GM19397 (cell line): Measurements from ENCODE around the gene PLSCR3.

ENCODE experiments used
- ATAC-seq: cut with Tn5 transposase; IDR thresholded peaks from one replicate; pipeline ENCODE4 v1.9.1; 2021; ENCODE audit warnings: mild to moderate bottlenecking, moderate library complexity; ENCODE audit not compliant: unreplicated experiment

PLSCR3 gene

DNA sequence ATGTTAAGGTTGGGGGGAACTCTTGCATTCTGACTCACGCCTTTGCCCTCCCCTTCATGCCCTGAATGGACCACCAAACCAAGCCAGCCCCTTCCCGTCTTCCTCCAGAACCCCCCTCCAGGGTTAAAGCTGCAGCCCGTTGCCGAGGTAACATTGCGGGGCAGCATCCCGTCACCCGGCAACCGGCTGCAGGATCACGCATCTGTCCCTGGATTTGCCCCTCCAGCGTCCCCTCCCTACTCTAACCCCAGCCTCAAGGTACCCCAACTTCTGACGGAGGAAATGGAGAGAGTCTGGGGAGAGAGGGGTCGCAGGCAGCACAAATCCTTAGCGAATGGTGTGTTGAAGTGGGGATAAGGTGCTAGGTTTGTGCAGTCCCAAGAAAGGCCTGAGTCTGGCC, 12.8 kb upstream of the PLSCR3 start:
- ATAC-seq = no peak

DNA sequence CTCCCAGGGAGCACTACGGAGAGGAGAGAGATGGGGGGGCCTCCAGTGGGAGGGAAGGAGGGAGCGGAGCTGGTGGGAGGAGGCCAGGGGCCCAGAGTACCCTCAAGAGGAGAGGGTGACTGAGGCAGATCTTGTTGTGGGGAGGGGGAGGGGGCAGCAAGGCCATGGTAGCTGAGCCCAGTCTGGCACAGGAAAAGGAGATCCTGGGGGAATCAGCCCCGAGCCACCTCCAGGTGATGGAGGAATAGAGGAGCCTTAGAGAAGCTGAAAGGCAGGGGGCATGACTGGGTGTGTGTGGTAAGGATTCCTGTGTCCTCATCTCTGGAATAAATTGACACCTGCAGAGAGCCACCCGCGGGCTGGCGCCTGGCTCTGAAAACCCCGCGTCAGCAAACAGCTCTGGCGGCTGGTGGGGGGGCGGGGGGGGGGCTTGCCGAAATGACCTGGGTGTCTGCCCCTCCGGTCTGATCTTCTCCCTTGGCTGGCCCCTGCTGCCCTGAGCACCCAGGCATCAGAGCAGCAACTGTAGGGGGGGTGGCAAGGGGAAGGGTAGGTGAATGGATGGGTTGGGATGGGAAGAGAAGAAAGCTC, 12.0 kb upstream of the PLSCR3 start:
- no peak for ATAC-seq

DNA sequence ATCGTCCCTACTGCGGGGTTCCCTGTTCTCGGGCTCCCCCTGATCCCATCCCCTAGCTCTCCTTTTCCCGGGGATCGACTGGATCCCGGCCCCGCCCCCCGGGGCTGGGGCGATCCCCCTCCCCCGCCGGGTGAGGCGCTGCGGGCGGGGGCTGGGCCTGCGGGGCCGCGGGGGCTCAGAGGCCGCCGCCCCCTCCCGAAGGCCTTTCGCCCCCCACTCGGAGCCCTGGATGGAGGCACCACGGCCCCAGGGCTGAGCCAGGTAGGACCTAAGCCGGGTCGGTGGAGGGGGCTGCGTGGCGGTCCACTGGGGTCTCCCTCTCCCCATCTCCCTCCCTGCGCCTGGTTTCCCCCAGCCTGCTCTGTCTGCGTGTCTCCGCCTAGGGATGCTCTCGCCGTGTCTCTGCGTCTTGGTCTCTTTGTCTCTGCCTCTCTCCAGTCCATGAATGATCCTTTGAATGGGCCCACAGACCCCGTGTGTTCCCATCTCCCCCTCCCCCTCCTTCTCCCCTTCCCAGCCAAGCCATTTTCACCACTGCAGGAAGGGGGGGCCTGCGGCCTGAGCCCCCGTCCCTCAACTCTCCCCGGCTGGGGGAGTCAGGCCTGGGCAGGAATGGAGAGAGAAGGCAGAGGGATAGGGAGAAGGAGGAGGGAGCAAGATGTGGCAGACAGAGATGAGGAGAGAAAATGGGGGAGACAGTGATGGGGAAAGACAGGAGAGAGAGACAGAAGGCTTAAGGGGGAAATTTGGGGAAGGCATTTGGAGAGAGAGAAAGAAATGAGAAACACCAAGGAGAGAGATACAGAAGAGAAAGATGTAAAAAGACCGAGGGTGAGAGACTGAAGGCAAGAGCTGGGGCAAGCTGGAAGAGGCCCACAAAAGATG, 11.3 kb upstream of the PLSCR3 start:
- ATAC-seq = no peak

DNA sequence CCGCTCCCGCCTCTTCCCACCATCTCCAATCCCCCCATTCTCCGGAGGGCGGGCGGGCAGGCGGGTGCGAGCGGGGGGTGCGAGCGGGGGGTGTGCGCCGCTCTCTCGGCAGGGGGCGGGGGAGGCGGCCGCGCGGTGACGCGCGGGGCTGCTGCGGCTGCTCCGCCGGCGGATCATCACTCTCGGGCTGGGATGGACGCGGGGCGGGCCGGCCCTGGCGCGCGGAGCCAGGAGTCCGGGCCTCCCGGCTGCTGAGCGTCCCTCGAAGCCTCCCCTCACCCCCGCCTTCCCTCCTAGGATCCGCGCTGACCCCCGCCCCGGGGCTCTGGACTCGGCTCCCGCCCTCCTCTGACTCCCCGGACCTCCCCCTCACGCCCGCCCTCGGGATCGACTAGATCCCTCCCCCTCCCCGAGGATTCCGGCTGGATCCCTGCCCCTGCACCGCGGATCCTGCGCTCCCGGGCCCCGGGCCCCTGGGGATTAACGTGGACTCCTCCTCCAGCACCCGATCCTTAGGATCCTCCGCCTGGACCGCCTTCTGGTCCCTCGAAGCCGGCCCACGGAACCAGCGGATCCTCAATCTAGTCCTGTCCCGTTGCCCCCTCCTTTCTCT, 10.5 kb upstream of the PLSCR3 start:
- ATAC-seq = peak; percentile 18

DNA sequence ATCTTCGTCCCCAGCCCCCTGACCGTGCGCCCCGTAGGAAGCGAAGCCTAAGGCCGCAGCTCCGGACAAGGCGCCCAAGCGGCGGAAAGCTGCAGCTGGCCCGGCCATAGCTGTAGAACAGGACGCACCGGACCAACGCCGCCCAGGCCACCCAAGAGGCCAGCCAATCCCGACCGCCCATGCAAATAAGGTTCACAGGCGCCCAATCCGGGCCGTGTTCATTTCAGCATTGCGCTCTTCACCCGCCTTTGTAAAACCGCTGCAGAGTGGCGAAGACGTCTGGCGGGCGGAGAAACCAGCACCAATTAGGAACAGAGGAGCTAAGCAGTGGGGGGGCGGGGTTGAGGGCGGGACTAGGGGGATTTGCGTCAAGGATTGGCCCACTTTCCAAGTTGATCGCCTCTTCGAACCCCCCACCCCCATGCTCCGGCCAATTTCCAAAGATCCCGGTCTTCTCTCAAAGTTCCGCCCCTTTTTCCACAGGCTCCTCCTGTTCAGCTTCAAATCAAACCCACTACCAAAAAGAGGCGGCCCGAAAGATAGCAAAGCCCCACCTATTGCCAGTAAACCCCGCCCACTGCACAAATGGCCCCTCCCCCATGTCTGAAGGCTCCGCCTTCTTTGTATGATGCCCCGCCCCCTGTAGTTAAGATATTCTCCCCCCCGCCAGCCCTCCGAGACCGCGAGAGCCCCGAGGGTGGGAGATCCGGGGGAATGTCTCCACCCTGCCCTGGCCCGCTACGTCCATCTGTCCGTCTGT, 9.8 kb upstream of the PLSCR3 start, which contains the start of gene TMEM256:
Gene TMEM256, minus strand, starts transcription at position 121 of the 760 bp plus-strand sequence. Its CDS starts 13 bp downstream, at position 108.
- peak; percentile 90 for ATAC-seq

DNA sequence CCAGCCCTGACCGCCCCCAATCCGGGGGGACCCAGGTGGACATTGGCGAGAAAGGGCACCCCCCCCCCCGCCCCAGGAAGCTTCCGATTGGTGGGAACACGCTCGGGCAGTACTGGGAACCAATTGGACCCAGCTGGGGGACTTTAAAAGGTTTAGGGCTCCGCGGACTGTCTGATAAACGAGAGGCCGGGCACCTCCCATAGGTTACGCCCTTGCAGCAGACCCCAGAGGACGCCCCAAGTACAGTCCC, 9.3 kb upstream of the PLSCR3 start:
- no peak for ATAC-seq

DNA sequence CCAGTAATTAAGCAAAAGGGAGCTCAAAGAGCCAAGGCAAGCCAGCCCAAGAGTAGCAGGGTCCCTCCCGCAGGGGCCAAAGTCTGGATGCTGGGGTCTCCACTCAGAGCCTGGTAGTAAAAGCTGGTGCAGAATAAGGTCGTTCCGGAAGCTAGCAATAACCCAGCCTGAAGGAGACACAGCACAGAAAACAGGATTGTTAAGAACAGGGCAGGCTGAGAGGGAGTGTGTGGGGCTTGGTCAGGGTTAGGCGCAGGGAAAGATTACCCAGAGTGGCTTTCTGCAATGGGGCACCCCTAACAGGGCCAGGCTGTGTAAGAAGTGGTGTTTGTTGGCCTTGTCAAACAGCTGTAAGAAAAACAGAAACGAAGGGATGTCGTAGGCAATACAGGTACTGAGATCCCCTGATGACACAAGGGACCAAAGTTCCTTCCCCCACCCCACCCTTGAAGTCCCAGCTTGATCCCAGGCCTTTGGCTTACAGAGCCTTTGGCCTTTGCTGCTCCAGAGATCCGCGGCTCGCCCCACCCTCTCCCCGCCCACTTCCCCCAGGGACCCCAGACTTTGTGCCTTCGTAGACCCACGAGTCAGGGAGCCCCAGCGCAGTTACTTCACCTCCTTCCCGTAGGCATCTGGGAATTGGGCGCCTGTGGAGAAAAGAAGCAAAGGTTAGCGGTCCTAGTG, 8.9 kb upstream of the PLSCR3 start:
- ATAC-seq = no peak

DNA sequence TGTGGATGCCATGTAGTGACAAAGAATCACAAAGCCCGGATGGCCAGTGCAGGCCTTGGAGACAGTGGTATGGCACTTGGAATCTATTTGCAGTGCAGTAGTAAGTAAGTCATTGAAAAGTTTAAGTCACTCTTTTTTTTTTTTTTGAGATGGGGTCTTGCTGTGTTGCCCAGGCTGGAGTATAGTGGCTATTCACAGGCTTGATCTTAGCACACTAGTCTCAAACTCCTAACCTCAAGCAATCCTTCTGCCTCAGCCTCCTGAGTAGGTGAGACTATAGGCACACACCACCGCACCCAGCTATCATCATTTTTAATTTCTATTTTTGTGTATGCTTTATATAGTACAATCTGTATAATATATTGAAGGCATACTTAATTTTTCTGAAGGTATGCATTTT, 4.3 kb upstream of the PLSCR3 start:
- no peak for ATAC-seq

DNA sequence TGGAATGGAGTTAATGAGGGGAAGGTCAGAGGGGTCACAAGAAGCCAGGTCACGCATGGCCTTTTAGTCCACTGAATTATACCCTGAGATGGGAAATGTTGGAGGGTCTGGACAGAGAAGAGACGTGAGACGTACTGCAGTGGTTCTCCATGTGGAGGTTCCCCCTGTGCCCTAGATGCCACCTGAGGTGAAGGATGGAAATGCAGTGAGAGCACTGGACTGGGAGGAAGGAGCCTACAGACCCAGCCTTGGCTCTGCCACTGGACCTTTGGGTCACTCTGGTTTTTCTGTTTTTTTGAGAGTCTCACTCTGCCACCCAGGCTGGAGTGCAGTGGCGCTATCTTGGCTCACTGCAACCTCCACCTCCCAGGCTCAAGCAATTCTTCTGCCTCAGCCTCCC, 1.8 kb upstream of the PLSCR3 start:
- no peak for ATAC-seq

DNA sequence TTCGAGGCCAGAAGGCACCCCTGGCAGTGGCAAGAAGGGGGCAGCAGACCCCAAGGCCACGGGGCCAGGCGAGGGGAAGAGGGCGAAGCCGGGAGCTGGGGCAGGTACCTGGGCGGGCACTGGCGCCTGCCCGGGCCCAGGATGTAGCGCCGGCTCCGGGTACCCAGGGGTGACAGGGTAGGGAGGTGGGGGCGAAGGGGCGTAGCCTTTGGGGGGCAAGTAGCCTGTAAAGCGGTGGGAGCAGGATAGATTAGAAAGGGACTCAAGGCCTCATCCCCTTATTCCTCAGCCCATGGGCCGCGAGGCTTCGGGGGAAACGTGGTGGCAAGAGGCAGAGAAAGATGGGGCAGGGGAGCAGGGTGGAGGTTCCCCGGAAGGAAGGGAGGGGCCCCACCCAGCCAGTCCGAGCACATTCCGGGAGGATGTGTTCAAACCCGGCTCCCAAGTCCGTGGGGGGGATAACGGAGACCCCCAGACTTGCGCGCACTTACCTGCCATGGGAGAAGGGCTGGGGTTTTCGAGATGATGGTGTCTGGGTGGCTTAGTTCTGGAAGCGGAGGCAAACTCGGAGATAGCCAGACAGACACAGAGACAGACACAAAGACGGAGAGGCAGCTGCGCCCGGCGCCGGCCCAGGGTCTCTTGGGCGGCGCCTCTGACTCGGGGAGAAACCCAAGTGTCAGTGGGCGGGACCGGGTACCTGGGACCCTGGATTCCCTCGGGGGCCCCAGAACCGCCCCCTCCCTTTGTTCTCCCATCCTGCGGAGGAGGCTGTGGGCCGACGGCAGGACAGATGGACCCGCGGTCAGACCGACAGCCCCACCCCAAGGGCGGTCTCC, 493 bp downstream of the PLSCR3 start:
- ATAC-seq = peak; percentile 25

DNA sequence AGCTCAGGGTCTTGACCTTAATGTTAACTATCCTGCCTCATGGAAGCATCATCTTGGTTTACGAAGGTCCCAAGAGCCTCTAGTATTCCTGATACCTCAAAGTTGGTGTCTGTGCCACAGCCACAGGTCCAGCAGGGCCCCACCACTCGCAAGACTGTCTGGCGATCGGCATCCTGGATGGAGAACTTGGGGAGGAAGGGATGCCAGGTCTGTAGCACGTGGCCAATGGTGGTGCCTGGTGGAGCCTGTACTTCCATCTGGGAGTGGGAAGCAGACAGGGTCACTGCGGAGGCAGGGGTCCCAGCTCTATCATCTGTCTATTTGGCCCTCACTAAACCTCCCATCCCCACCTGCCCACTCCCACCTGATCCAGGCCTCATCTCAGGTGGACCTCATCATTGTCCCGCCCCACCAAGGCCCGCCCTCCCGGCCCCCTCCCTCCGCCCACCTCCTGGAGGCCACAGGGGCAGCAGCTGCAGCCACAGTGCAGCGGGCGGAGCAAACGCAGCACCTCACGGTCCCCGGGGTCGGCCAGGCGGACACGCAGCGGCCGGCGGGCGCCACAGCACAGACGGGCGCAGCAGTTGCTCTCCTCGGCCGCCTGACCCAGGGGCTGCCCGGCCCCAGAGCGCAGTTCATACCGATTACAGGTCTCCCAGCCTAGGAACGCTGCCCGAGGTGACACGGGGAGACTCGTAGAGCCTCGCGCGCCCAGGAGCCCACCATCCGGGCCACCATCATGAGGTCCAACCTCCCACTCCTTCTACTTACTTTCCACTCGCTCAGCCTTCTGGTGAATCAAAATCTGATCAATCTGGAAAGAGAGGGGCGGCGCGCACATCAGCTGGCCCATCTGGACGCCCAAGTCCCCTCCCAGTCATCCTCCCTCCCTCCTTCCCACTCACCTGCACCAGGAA, 1.4 kb downstream of the PLSCR3 start:
- no peak for ATAC-seq

DNA sequence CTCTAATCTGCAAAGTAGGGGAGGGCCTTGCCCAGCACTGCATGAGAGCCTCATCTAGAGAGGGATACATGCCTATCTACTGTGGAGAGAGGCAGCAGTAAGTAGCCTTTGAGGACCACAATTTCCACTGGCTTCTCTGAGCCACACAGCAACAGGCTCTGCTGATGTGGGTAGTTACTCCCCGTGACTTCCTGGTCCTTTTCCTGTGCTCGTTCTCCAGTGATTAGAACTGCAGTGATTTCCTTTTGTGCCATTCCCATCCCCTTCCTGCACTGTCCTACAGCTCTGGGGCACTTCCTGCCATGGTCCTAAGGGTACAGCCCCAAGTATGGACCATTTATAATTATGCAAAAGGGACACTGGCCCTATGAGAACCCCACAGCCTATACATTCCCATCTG, 3.0 kb downstream of the PLSCR3 start:
- no peak for ATAC-seq

DNA sequence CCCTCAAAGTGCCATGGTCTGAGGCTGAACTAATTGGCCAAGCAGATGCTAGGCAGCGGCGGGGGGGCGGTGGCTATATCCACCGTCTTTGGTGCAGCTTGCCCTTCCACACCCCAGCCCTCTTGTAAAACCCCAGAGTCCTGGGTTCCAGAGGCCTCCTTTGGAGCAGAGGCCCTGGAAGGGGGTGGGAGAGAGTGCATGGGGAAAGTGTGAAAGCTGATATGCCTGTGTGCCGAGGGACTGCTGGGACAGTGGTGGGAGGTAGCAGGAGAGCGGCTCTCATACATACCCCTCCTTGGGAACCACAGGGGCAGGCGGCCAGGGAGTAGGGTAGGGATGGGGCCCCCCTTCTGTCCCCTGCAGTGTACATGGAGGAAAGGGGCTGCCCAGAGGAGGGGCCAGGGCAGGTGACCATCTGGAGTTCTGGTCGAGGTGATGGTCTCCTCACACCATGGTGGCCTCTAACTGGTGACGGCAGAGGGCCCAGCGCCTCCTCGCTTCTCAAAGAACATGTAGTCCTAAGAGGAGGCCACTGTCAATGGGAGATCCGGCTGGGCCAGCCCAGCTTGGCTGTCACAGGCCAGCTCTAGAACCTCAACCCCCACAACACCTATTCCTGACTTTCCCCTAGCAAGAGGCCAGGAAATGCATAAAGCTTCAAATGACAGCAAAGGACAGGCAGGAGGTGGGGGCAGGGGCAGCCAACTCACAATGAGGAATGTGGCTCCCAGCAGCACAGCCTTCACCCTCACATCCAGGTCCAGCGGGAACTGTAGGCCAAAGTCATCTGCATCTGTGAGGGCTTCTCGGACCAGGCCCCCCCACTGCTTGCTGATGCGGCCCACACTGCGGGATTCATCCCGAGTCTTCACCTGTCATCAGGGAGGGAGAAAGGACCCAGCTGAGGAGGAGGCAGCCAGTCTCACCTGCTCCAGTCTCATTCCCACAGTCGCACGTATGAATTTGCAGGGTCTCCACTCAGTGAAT, 4.1 kb downstream of the PLSCR3 start:
- ATAC-seq = no peak

DNA sequence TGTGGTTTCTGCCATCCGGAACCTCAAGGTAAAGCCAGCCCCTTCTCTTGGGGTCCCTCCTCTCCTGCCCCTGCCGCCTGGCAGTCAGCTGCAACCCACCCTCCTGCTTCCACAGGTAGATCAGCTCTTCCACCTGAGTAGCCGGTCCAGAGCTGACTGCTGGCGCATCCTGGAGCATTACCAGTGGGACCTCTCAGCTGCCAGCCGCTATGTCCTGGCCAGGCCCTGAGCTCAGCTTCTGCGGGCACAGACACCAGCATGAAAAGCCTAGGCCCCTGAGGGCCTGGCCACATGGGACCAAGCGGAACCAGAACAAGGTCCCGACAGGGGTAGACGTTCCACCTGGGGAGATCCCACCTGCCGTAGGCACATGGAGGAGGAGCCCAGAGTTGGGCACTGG, 5.5 kb downstream of the PLSCR3 start:
- ATAC-seq = no peak

DNA sequence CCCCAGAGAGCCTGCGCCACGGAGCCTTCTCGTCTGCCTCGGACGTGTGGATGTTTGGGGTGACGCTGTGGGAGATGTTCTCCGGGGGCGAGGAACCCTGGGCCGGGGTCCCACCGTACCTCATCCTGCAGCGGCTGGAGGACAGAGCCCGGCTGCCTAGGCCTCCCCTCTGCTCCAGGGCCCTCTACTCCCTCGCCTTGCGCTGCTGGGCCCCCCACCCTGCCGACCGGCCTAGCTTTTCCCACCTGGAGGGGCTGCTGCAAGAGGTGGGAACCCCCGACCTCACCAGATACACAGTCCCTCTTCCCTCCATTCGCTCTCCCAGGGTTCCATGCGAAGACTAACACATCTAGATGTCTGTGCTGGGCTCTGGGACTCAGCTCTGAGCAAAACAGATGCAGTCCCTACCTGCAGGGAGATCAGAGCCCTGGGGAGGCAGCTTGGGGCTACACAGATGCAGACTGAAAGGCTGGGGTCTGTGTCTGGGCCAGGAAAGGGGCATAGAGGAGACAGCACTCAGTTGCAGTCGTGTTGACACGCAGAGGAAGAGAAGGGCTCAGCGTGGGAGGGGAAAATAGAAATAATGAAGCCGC, 9.7 kb downstream of the PLSCR3 start:
- ATAC-seq = no peak

DNA sequence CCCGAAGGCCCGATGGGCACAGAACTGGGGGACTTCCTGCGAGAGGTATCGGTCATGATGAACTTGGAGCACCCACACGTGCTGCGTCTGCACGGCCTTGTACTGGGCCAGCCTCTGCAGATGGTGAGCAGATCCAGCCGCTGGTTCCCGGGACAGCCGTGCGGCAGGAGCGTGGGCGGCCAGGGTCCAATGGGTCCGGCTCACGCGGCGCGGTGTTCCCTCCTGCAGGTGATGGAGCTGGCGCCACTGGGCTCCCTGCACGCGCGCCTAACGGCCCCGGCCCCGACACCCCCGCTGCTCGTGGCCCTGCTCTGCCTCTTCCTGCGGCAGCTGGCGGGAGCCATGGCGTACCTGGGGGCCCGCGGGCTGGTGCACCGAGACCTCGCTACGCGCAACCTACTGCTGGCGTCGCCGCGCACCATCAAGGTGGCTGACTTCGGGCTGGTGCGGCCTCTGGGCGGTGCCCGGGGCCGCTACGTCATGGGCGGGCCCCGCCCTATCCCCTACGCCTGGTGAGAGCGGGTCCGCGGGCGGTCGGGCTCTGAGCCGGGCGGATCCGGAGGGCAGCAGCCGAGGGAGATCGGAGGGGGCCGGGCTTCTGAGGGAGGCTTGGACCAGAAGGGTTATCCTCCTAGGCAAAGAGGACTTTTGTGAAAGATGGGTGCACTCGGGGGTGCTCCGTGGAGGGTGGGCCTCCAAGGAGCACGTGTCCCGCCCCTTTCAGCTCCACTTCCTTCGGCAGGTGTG, 10.4 kb downstream of the PLSCR3 start:
- ATAC-seq = peak; percentile 67

DNA sequence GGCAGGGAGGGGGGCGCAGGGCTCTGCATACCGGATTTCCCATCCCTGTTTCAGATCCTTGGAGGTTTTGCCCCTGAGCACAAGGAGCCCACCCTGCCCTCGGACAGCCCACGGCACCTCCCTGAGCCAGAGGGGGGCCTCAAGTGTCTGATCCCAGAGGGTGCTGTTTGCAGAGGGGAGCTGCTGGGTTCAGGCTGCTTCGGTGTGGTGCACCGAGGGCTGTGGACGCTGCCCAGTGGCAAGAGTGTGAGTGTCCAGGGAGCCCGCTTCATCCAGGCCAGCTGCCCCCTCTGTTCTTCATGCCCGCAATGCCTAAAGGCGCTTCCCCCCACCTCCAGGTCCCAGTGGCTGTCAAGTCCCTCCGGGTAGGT, 11.0 kb downstream of the PLSCR3 start:
- ATAC-seq = no peak
